Breast epithelium (tissue), 4 donors: ENCODE measurements around the gene ITGAX. TPM values are rescaled to one million over a fixed set of nuclear protein-coding genes. Genes with fewer than 3 reads are reported as not detected.
"Not testable (repeated sequence)": the region's sequence is repeated elsewhere in the genome, so short reads cannot be mapped to it uniquely, and the experiment has no call there.

Experiments
- DNase-seq, 2 donors: peaks; one replicate each; pipeline ENCODE4 v3.0.0-alpha.2; 2019; ENCODE audit warnings: low spot score in 2 of 2
- H3K27ac ChIP-seq, 2 donors: fragments of 200-600 bp; sonication (generic) in 1 of 2; one replicate each; pipeline ENCODE4 v1.5.1; 2016 to 2019; ENCODE audit warnings: mild to moderate bottlenecking in 1 of 2
- H3K27me3 ChIP-seq, 2 donors: fragments of 200-600 bp; sonication (generic) in 1 of 2; one replicate each; pipeline versions ENCODE4 v1.5.1 to v1.6.0; 2017 to 2019; ENCODE audit warnings: control low read depth in 1 of 2, mild to moderate bottlenecking in 1 of 2
- H3K36me3 ChIP-seq: fragments of 200-600 bp; one replicate; pipeline ENCODE4 v1.5.1; 2019
- H3K4me1 ChIP-seq, 2 donors: fragments of 200-600 bp; sonication (generic); one replicate each; pipeline ENCODE4 v1.5.1; 2016 to 2019; ENCODE audit warnings: control low read depth in 1 of 2
- H3K4me3 ChIP-seq, 3 donors: fragments of 200-600 bp; sonication (generic); 1 replicate in 2 of 3; 2 replicates in 1 of 3; pipeline ENCODE4 v1.5.1; 2016 to 2019; ENCODE audit warnings: mild to moderate bottlenecking in 3 of 3, moderate library complexity in 2 of 3
- H3K9me3 ChIP-seq, 2 donors: fragments of 200-600 bp; sonication (generic) in 1 of 2; one replicate each; pipeline ENCODE4 v1.5.1; 2016 to 2019; ENCODE audit warnings: control low read depth in 1 of 2
- POLR2A ChIP-seq: fragments of 450-650 bp; IDR thresholded peaks from one replicate; pipeline ENCODE4 v1.6.1; 2016; ENCODE audit warnings: antibody characterized with exemption, mild to moderate bottlenecking, moderate library complexity
- POLR2AphosphoS5 ChIP-seq, 3 donors: sonication (generic); formaldehyde crosslinking; IDR thresholded peaks; one replicate each; pipeline ENCODE4 v1.6.1; 2017; ENCODE audit warnings: antibody characterized with exemption in 3 of 3
- intact Hi-C: fragments of 100-400 bp; cut with DNase I; formaldehyde crosslinking; loops from one replicate; pipeline ENCODE4 v1.15.1; 2023; ENCODE audit warnings: low total_unique reads
- total RNA-seq, 3 donors: library from RNA; depleted of rRNA; stranded (reverse); fragments of >200 nt; gene quantifications; one replicate each; pipeline ENCODE4 v1.1.0, GENCODE V29; 2016
- TF ChIP-seq, protein P1 (sequence below), 3 donors: fragments of 450-650 bp; IDR thresholded peaks; one replicate each; pipeline ENCODE4 v1.5.1; 2016 to 2017; ENCODE audit warnings: antibody characterized with exemption in 3 of 3, mild to moderate bottlenecking in 3 of 3, moderate library complexity in 3 of 3

The ITGAX gene
- total RNA-seq, 3 donors from 2014 or later, result 3.6 to 16.8 (median 5.1) TPM

- no peaks in the 10 kb centered on the region for H3K36me3 ChIP-seq
- H3K4me1 ChIP-seq, result no peaks in the 10 kb centered on the region
- no peaks in the 10 kb centered on the region for H3K9me3 ChIP-seq
- no peak overlapping the region for H3K4me3 ChIP-seq
- no peak for DNase-seq
- intact Hi-C loops, result no loop called here
- TF ChIP-seq, protein P1, sequence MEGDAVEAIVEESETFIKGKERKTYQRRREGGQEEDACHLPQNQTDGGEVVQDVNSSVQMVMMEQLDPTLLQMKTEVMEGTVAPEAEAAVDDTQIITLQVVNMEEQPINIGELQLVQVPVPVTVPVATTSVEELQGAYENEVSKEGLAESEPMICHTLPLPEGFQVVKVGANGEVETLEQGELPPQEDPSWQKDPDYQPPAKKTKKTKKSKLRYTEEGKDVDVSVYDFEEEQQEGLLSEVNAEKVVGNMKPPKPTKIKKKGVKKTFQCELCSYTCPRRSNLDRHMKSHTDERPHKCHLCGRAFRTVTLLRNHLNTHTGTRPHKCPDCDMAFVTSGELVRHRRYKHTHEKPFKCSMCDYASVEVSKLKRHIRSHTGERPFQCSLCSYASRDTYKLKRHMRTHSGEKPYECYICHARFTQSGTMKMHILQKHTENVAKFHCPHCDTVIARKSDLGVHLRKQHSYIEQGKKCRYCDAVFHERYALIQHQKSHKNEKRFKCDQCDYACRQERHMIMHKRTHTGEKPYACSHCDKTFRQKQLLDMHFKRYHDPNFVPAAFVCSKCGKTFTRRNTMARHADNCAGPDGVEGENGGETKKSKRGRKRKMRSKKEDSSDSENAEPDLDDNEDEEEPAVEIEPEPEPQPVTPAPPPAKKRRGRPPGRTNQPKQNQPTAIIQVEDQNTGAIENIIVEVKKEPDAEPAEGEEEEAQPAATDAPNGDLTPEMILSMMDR (IDR thresholded peaks at IDR 0.05), result no peak
- TF ChIP-seq POLR2AphosphoS5 (IDR thresholded peaks at IDR 0.05) (no peak), POLR2A (no peak)
- H3K27me3 ChIP-seq, result no peaks in the 10 kb centered on the region
- H3K27ac ChIP-seq, result no peak overlapping the region
Measured at GRCh38 chr16:31414706-31415105, 59.7 kb downstream of the ITGAX start.

GRCh38 chr16:31416371-31416770 lies 61.4 kb downstream of the ITGAX start:
- Histone ChIP-seq H3K4me3 (no peak overlapping the region), H3K36me3 (no peaks in the 10 kb centered on the region), H3K27me3 (no peaks in the 10 kb centered on the region), H3K9me3 (no peaks in the 10 kb centered on the region), H3K27ac (no peak overlapping the region), H3K4me1 (no peaks in the 10 kb centered on the region)
- no peak for TF ChIP-seq POLR2AphosphoS5 (IDR thresholded peaks at IDR 0.05)
- TF ChIP-seq, protein P1 (IDR thresholded peaks at IDR 0.05), result no peak
- no peak for TF ChIP-seq POLR2A
- DNase-seq, result no peak
- intact Hi-C loops, result no loop called here

- H3K4me3 ChIP-seq, H3K4me1 ChIP-seq, H3K9me3 ChIP-seq, DNase-seq, H3K36me3 ChIP-seq, intact Hi-C loops, H3K27ac ChIP-seq, H3K27me3 ChIP-seq: not testable (repeated sequence)
Measured at GRCh38 chr16:31417036-31417435, 62.1 kb downstream of the ITGAX start.

DNA sequence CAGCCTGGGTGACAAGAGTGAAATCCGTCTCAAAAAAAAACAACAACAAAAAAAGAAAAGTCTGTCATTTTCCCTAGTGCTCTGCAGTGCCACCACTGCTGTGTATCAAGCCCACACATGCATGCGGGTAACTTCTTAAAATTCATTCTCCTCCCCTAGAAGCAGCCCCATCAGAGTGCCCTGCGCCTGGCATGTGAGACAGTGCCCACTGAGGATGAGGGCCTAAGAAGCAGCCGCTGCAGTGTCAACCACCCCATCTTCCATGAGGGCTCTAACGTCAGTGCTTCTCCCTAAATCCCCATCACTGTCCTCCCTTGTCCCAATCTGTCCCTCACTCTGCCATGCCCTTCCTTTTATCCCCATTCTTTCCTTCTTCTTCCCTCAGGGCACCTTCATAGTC lies 62.9 kb downstream of the ITGAX start:
- intact Hi-C loops, result no loop called here
- Histone ChIP-seq H3K27ac (no peak overlapping the region), H3K27me3 (peaks cover 0 to 9% of the 10 kb centered on the region in 2 donors), H3K36me3 (no peaks in the 10 kb centered on the region), H3K4me1 (no peaks in the 10 kb centered on the region), H3K4me3 (no peak overlapping the region), H3K9me3 (no peaks in the 10 kb centered on the region)
- DNase-seq, result no peak
- TF ChIP-seq POLR2AphosphoS5 (IDR thresholded peaks at IDR 0.05) (no peak), POLR2A (no peak)
- TF ChIP-seq, protein P1 (IDR thresholded peaks at IDR 0.05), result no peak

GRCh38 chr16:31420037-31420436 lies 65.1 kb downstream of the ITGAX start:
- Histone ChIP-seq H3K27me3 (peaks cover 0 to 9% of the 10 kb centered on the region in 2 donors), H3K4me3 (no peak overlapping the region)
- intact Hi-C loops, result no loop called here

More at GRCh38 chr16:31420037-31420436, 65.1 kb downstream of the ITGAX start:
- DNase-seq, result no peak
- no peaks in the 10 kb centered on the region for H3K36me3 ChIP-seq
- H3K9me3 ChIP-seq, result no peaks in the 10 kb centered on the region
- no peaks in the 10 kb centered on the region for H3K4me1 ChIP-seq
- TF ChIP-seq POLR2AphosphoS5 (IDR thresholded peaks at IDR 0.05) (no peak), POLR2A (no peak)
- TF ChIP-seq, protein P1 (IDR thresholded peaks at IDR 0.05), result no peak
- no peak overlapping the region for H3K27ac ChIP-seq
